ENCODE data around the gene GRHPR. TPM values are rescaled to one million over a fixed set of nuclear protein-coding genes. Genes with fewer than 3 reads are reported as not detected.

Gene GRHPR
- total and polyA plus RNA-seq, 2 of the 8 experiments (the other 6 are each of a cell fraction or from before 2014, with no cell fraction given) = 97.0 to 201 TPM

DNA sequence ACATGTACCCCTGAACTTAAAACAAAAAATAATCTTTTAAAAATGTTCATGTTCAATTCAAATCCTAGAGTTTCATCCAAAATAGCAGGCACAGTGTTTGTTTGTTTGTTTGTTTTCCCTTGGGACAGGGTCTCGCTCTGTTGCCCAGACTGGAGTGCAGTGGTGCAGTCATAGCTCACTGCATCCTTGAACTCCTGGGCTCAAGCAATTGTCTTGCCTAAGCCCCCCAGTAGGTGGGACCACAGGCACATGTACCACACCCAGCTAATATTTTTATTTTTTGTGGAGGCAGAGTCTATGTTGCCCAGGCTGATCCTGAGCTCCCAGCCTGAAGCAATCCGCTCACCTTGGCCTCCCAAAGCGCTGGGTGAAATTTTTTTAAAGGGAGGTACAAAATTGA, 58.3 kb downstream of the GRHPR start:
- no peak overlapping the region for H3K18ac ChIP-seq (ENCODE audit: extremely low read depth, low read length)
- no peak overlapping the region for H2AK5ac ChIP-seq (ENCODE audit: low read depth, low read length)
- H2BK12ac ChIP-seq (ENCODE audit: low read depth, low read length) = no peak overlapping the region
- H3K27me3 ChIP-seq (replicated peaks in 1 of 4; ENCODE audit: control insufficient read depth in 3 of 4, extremely low read depth in 1 of 4, insufficient read depth in 3 of 4, low read length in 3 of 4) = no peaks in the 10 kb centered on the region
- no peak overlapping the region for H2BK20ac ChIP-seq (ENCODE audit: low read length)
- no peak for DNase-seq (ENCODE audit: low read depth in 1 of 2, low spot score in 2 of 2)
- H3K4me2 ChIP-seq (ENCODE audit: insufficient read depth in 1 of 2, low read depth in 2 of 2, low read length in 2 of 2) = no peak overlapping the region
- H3K4me1 ChIP-seq (replicated peaks in 1 of 4; ENCODE audit: control insufficient read depth in 3 of 4, insufficient read depth in 4 of 4, low read length in 3 of 4) = peaks cover 0 to 4% (median 2%) of the 10 kb centered on the region in 4 experiments; a peak in 3 of 7 replicates
- no peak overlapping the region for H4K8ac ChIP-seq (ENCODE audit: extremely low read depth, insufficient read depth, low read length)
- no peaks in the 10 kb centered on the region for H4K20me1 ChIP-seq (replicated peaks in 1 of 2; ENCODE audit: control insufficient read depth in 1 of 2, insufficient read depth in 2 of 2, low read length in 2 of 2)
- no peak overlapping the region for H4K91ac ChIP-seq (replicated peaks; ENCODE audit: insufficient read length, low read length)
- CTCF ChIA-PET (ENCODE audit: partially characterized antibody) = interaction anchor here (1.3 to 1.7 kb wide), 4 partner anchors 27 to 36 kb away, joined by 4 to 6 read pairs (median 6); no protein-coding TSS in a partner anchor
- H2BK5ac ChIP-seq (ENCODE audit: low read depth, low read length) = no peak overlapping the region
- no peak overlapping the region for H3K4me3 ChIP-seq (ENCODE audit: extremely low read depth in 1 of 4, insufficient read depth in 2 of 4, low read depth in 3 of 4, low read length in 4 of 4)
- no peak overlapping the region for H2AFZ ChIP-seq (ENCODE audit: low read length)
- no peak overlapping the region for H3K56ac ChIP-seq (replicated peaks; ENCODE audit: insufficient read length, low read depth, low read length)
- H3K36me3 ChIP-seq (ENCODE audit: control insufficient read depth in 2 of 4, insufficient read depth in 4 of 4, low read length in 3 of 4) = no peaks in the 10 kb centered on the region
- no peaks in the 10 kb centered on the region; the same call in 1 of the 2 replicates for H3K23me2 ChIP-seq (ENCODE audit: low read depth, low read length)
- FAIRE-seq = no peak
- H3K14ac ChIP-seq (ENCODE audit: insufficient read length) = no peak overlapping the region
- no peak overlapping the region for H3K9ac ChIP-seq (replicated peaks in 1 of 4; ENCODE audit: extremely low read depth in 1 of 4, low read depth in 3 of 4, low read length in 3 of 4)
- H4K5ac ChIP-seq (ENCODE audit: insufficient read length, low read depth, low read length) = no peak overlapping the region
- 95% methylated on average over 3 of the region's 3 CpGs; no CpG with 5 or more reads in 1 of the 2 experiments for WGBS, 2 experiments (ENCODE audit: extremely low coverage in 1 of 2, insufficient coverage in 1 of 2, insufficient read length in 1 of 2, insufficient replicate concordance in 2 of 2, low coverage in 1 of 2, low lambda C conversion rate in 2 of 2, missing lambda C conversion rate in 1 of 2)
- H3K9me3 ChIP-seq (ENCODE audit: insufficient read depth in 2 of 2, low read depth in 1 of 2, low read length in 1 of 2) = no peaks in the 10 kb centered on the region
- H3K4ac ChIP-seq (replicated peaks; ENCODE audit: insufficient read length, low read depth, low read length) = no peak overlapping the region
- no peaks in the 10 kb centered on the region for H3K79me2 ChIP-seq (ENCODE audit: control insufficient read depth in 1 of 2, insufficient read depth in 2 of 2, low read length in 2 of 2)
- H3K79me1 ChIP-seq (ENCODE audit: low read depth, low read length) = no peaks in the 10 kb centered on the region
- no peak overlapping the region for H3K23ac ChIP-seq (ENCODE audit: insufficient read length)
- H3K27ac ChIP-seq (ENCODE audit: low read depth, low read length) = no peak overlapping the region
- H2BK120ac ChIP-seq (replicated peaks; ENCODE audit: low read depth, low read length) = no peak overlapping the region
- POLR2A ChIA-PET (ENCODE audit: partially characterized antibody) = interaction anchor here (0.8 to 2.8 kb wide), 4 partner anchors 12 to 95 kb away, joined by 3 to 11 read pairs (median 8); no protein-coding TSS in a partner anchor
- no peak overlapping the region for H2BK15ac ChIP-seq (ENCODE audit: low read length)
- TF ChIP-seq BCL11A (IDR thresholded peaks at IDR 0.05; ENCODE audit: low read depth in 2 of 2, low read length in 2 of 2) = no peak
- TF ChIP-seq PHF8 (conservative IDR thresholded peaks at IDR 0.05; ENCODE audit: low read depth, low read length) = no peak
- TF ChIP-seq POLR2AphosphoS5 (IDR thresholded peaks at IDR 0.05; ENCODE audit: low read depth, low read length) = no peak
- TF ChIP-seq TEAD4 (IDR thresholded peaks at IDR 0.05; ENCODE audit: low read depth, low read length) = no peak
- TF ChIP-seq TAF7 (optimal IDR thresholded peaks at IDR 0.05; ENCODE audit: borderline replicate concordance, low read depth, low read length) = no peak
- TF ChIP-seq POU5F1 (IDR thresholded peaks at IDR 0.05; ENCODE audit: low read depth, low read length) = no peak
- no peak for TF ChIP-seq SUZ12 (IDR thresholded peaks at IDR 0.05; ENCODE audit: low read length)
- TF ChIP-seq CBX5 (IDR thresholded peaks at IDR 0.05; ENCODE audit: low read depth, low read length) = no peak
- no peak for TF ChIP-seq SP1 (IDR thresholded peaks at IDR 0.05; ENCODE audit: low read depth, low read length)
- TF ChIP-seq RFX5 (IDR thresholded peaks at IDR 0.05; ENCODE audit: borderline replicate concordance, low read depth, low read length) = no peak
- no peak for TF ChIP-seq JUND (IDR thresholded peaks at IDR 0.05; ENCODE audit: low read length)
- no peak for TF ChIP-seq YY1 (IDR thresholded peaks at IDR 0.05; ENCODE audit: low read depth, low read length)
- no peak for TF ChIP-seq KDM1A (IDR thresholded peaks at IDR 0.05; ENCODE audit: borderline replicate concordance, low read length)
- TF ChIP-seq E2F6 (IDR thresholded peaks at IDR 0.05) = no peak

Data from H1 (cell line).